ENCODE results near the gene EGLN1.

Gene EGLN1

DNA sequence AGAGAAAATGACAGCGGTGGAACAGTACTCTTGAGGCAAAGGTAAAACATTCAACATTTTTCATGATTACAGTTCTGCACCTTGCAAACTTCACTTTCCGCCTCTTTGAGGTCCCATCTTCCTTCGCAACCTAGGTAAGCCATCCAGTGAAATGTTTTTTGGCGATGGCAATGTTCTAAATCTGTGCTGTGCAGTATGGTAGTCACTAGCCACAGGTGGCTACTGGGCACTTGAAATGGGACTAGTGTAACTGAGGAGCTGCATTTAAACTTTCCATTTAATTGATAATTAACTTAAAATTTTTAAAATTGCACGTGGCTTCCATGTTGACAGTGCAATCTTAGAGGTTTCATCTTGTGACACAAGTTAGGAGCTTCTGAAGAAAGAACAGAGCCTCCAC, 97.4 kb downstream of the EGLN1 start:
- DNase-seq, result no peak

DNA sequence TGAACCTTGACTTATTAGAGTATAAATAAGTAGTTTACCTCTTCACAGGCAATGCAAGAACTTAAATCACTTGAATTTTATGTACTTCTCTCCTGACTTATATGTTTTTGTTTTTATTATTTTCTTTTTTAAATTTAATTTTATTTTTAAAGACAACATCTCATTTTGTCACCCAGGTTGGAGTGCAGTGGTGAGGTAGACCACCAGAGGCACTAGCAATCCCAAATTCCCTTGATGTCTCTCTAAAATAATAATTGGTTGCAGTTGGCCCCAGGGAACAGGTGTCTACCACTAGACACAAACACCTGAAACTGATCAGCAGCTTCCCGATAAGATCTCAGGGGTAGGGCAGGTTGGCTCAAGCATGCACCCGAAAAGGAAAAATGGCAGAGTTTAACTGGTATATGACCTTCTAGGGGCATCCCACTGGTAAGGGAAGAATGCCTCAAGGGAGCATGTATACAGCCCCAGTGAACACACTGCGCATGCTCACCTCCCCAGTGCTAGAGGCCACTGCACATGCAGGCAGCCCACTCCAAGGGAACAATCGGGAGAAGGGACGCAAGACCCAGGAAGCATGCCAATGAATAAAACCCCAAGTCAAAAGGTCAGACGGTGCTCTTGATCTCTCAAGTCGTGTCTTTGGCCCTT, 99.1 kb downstream of the EGLN1 start:
- DNase-seq, result no peak

DNA sequence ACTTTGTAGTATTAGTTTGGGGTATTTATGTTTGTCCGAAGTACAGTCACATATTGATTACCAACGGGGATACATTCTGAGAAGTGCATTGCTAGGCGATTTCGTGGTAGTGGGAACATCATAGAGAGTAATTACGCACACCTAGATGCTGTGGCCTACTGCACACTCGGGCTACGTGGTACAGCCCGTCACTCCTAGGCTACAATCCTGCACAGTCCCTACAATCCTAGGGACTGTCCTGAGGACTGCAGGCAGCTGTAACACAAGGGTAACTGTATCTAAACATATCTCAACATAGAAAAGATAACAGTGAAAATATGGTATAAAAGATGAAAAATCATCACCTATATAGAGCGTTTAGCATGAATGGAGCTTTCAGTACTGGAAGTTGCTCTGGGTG, 103.0 kb downstream of the EGLN1 start:
- DNase-seq, result no peak

DNA sequence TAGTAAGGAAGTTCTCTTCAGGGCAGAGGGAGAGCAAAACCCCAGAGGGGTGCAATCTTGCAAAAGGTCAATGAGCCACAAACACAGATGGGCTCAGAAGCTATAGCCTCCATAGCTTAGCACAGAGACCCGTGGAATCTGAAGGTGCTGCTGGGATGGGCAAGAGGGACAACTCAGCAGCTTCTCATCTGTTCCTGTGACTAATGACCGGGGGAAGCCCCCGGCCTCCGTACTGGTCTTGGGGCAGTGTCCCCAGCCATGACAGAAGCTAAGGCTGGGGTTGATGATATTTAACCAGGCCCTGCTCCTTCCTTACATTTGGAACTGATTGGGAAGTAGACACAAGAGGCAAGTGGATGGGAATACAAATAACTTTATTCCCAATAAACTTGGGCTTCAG, 103.5 kb downstream of the EGLN1 start:
- no peak for DNase-seq

DNA sequence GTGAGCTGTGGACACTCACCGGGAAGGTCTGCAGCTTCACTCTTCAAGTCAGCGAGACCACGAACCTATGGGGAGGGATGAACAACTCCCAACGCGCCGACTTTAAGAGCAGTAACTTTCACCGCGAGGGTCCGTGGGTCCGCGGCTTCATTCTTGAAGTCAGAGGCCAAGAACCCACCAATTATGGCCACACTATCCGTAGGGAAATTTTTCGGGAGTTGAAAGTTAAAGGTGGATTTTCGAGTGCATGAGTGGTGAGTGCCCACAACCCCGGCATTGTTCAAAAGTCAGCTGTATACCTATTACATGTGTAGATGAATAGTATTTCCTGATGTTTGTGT, 104.1 kb downstream of the EGLN1 start:
- DNase-seq, result no peak

DNA sequence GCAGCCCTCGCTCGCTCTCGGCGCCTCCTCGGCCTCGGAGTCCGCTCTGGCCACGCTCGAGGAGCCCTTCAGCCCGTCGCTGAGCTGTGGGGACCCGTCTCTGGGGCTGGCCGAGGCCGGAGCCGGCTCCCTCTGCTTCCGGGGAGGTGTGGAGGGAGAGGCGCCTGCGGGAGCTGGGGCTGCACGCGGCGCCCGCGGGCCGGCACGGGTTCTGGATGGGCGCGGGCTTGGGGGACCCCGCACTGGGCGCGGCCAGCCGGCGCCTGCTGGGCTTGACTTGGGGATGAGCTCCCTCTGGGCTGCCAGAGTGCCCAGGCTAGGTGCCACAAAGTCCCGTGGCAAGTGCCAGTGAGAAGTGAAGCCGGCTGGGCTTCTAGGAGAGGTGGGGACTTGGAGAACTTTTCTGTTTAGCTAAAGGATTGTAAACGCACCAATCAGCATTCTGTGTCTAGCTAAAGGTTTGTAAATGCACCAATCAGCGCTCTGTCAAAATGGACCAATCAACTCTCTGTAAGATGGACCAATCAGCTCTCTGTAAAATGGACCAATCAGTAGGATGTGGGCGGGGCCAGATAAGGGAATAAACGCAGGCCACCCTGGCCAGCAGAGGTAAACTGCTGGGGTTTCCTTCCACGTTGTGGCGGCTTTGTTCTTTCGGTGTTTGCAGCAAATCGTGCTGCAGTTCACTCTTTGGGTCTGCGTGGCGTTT, 104.6 kb downstream of the EGLN1 start:
- DNase-seq, result no peak

DNA sequence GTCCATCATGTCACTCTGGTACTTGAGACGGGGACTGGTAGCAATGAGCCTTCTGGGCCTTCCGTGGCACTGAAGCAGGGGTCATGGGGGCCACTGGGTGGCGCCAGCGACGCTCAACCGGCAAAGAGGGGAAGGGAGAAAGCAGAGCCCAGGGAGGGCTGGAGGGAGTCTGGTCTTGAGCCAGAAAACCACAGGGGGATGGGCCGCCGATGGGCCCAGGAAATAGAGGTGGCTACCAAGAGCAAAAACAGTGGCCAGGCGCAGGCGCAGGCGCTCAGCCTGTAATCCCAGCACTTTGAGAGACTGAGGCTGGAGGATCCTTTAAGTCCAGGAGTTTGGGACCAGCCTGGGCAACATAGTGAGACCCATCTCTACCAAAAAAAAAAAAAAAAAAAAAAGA, 106.2 kb downstream of the EGLN1 start:
- no peak for DNase-seq

Data from NCI-H1930 (cell line).